H1 (cell line): Measurements from ENCODE around the gene TROAP. TPM values are rescaled to one million over a fixed set of nuclear protein-coding genes. Genes with fewer than 3 reads are reported as not detected.

Source experiments
- ATF3 ChIP-seq: IDR thresholded peaks from 2 replicates; pipeline ENCODE4 v1.6.1; 2011; ENCODE audit warnings: low read depth, mild to moderate bottlenecking, low read length; ENCODE audit not compliant: insufficient read depth
- CEBPB ChIP-seq: IDR thresholded peaks from 2 replicates; pipeline ENCODE4 v1.6.1; 2012; ENCODE audit warnings: low read depth, low read length
- TBP ChIP-seq: IDR thresholded peaks from 2 replicates; pipeline ENCODE4 v1.6.1; 2011; ENCODE audit warnings: low read depth, low read length, improper control_type of control experiment
- polyA plus RNA-seq, 7 experiments: library from polyadenylated mRNA; depleted of rRNA in 3 of 7; stranded (reverse) in 5 of 7; unstranded in 2 of 7; fragments of >200 nt in 5 of 7; fragments of 200-250 nt in 2 of 7; gene quantifications; 1 replicate in 5 of 7; 2 replicates in 1 of 7; 4 replicates in 1 of 7; pipeline versions ENCODE4 v1.2.1 to v1.2.3, GENCODE V29; 2011 to 2013; ENCODE audit warnings: missing spikeins in 2 of 7, mixed read lengths in 2 of 7
- total RNA-seq: library from RNA; stranded (reverse); fragmentation: NEBNext Ultra II Directional; extraction: Animal tissue kit (Norgen Biotek cat#: 25700); gene quantifications from 2 replicates; pipeline ENCODE4 v1.2.1, GENCODE V29; 2021

Gene TROAP
- total and polyA plus RNA-seq, 2 of the 8 experiments (the other 6 are each of a cell fraction or from before 2014, with no cell fraction given) = 36.7 to 52.0 TPM

- TF ChIP-seq TBP (no peak), ATF3 (no peak), CEBPB (no peak)
- TF ChIP-seq, all 59 proteins: peak for 0
These were observed 7.1 kb downstream of the TROAP start (continued) for GRCh38 chr12:49330032-49330619.
